Psoas muscle (tissue), 8 donors: ENCODE results near the gene RPL11. TPM values are rescaled to one million over a fixed set of nuclear protein-coding genes. Genes with fewer than 3 reads are reported as not detected.
"Not testable (repeated sequence)": the region's sequence is repeated elsewhere in the genome, so short reads cannot be mapped to it uniquely, and the experiment has no call there.

Experiments
- ATAC-seq, 4 donors: fragments of 200-7000 bp; cut with Tn5 transposase; one replicate each; pipeline ENCODE4 v1.9.1; 2020; ENCODE audit warnings: moderate library complexity in 3 of 4, mild to moderate bottlenecking in 2 of 4
- DNase-seq, 2 donors: peaks; one replicate each; pipeline ENCODE4 v3.0.0-alpha.2; 2020
- H3K27ac ChIP-seq: fragments of 200-600 bp; one replicate; pipeline ENCODE4 v1.8.0; 2022
- H3K27me3 ChIP-seq, 3 donors: fragments of 200-600 bp in 1 of 3; one replicate each; pipeline versions ENCODE4 v1.6.1 to v1.8.0; 2013 to 2022; ENCODE audit warnings: low read length in 2 of 3, mild to moderate bottlenecking in 2 of 3, moderate library complexity in 1 of 3; ENCODE audit not compliant: insufficient read depth in 3 of 3
- H3K36me3 ChIP-seq, 2 donors: fragments of 200-600 bp in 1 of 2; one replicate each; pipeline versions ENCODE4 v1.6.1 to v1.8.0; 2013 to 2022; ENCODE audit warnings: low read depth in 1 of 2, mild to moderate bottlenecking in 1 of 2, moderate library complexity in 1 of 2; ENCODE audit not compliant: insufficient read depth in 1 of 2
- H3K4me1 ChIP-seq: fragments of 200-600 bp; one replicate; pipeline ENCODE4 v1.8.0; 2022
- H3K4me3 ChIP-seq: fragments of 200-600 bp; one replicate; pipeline ENCODE4 v1.8.0; 2022; ENCODE audit warnings: mild to moderate bottlenecking
- H3K9me3 ChIP-seq: fragments of 200-600 bp; one replicate; pipeline ENCODE4 v1.8.0; 2022
- CTCF ChIP-seq: fragments of 200-600 bp; IDR thresholded peaks from one replicate; pipeline ENCODE4 v1.8.0; 2022; ENCODE audit warnings: antibody characterized with exemption
- WGBS, 3 donors: extraction: QIAGEN DNeasy Blood & Tissue Kit; methylation state at CpG; one replicate each; pipeline versions ENCODE4 v1.1.6 to v1.1.7; 2013; 5-methylcytosine and 5-hydroxymethylcytosine counted together
- intact Hi-C, 2 donors: fragments of 100-400 bp; cut with DNase I; formaldehyde crosslinking; loops; one replicate each; pipeline versions ENCODE4 v1.11.0 to v1.14.2; 2022
- polyA plus RNA-seq, 3 donors: library from polyadenylated mRNA; stranded (reverse); fragments of 200-250 nt; gene quantifications; one replicate each; pipeline ENCODE4 v1.2.3, GENCODE V29; 2013
- total RNA-seq, 4 donors: library from RNA; stranded (reverse); fragmentation: NEBNext Ultra II Directional in 2 of 4; extraction: Animal tissue kit (Norgen Biotek cat#: 25700) in 2 of 4; gene quantifications; one replicate each; pipeline versions ENCODE4 v1.2.1 to v1.2.4, GENCODE V29; 2021 to 2023
- donor health status: healthy with polysubstance abuse.
- donor health status: DM: no; HTN: no; CAD: no; lungs with moderate emphysema.
- donor health status: Bipolar disorder and iron deficiency.
- donor health status: healthy.
- donor health status: DM: yes; HTN: yes; CAD: no.
- donor health status: DM: no; HTN: no; CAD: no.
- donor health status: DM: no; HTN: no; CAD: no.
- donor health status: DM: yes; HTN: yes; CAD: no.

RPL11 gene
- total and polyA plus RNA-seq, 7 donors = 486 to 1,926 (median 688) TPM

- Histone ChIP-seq H3K9me3 (no peaks in the 10 kb centered on the region), H3K4me3 (no peak overlapping the region), H3K27ac (no peak overlapping the region), H3K36me3 (no peaks in the 10 kb centered on the region), H3K27me3 (no peaks in the 10 kb centered on the region), H3K4me1 (no peaks in the 10 kb centered on the region)
- intact Hi-C loops = no loop called here
- peak; percentile 76 to 83 for DNase-seq
- WGBS, 3 donors = 74 to 78% (median 78%) methylated on average over 9 of the region's 9 CpGs
- no peak for TF ChIP-seq CTCF
- peak in 3 of 4 donors; percentile 76 to 83 (median 76) for ATAC-seq
These were observed 35.8 kb downstream of the RPL11 start for GRCh38 chr1:23727362-23727811.

- DNase-seq (no peak), ATAC-seq (no peak)
- Histone ChIP-seq H3K27ac (no peak overlapping the region), H3K27me3 (no peaks in the 10 kb centered on the region), H3K4me1 (no peaks in the 10 kb centered on the region), H3K4me3 (no peak overlapping the region), H3K36me3 (no peaks in the 10 kb centered on the region), H3K9me3 (no peaks in the 10 kb centered on the region)
- 90 to 97% (median 92%) methylated on average over 10 of the region's 10 CpGs for WGBS, 3 donors
- intact Hi-C loops = no loop called here
- no peak for TF ChIP-seq CTCF
These were observed 41.0 kb downstream of the RPL11 start for GRCh38 chr1:23732363-23733224.

GRCh38 chr1:23733281-23733680 lies 41.7 kb downstream of the RPL11 start:
- H3K4me3 ChIP-seq, DNase-seq, H3K36me3 ChIP-seq, ATAC-seq, H3K27me3 ChIP-seq, H3K9me3 ChIP-seq, H3K4me1 ChIP-seq, H3K27ac ChIP-seq, intact Hi-C loops: not testable (repeated sequence)
- WGBS, 3 donors = 95 to 97% (median 96%) methylated on average over 5 of the region's 5 CpGs

GRCh38 chr1:23736437-23737134 lies 45.0 kb downstream of the RPL11 start:
- Histone ChIP-seq H3K4me3 (no peak overlapping the region), H3K27me3 (no peaks in the 10 kb centered on the region), H3K4me1 (no peaks in the 10 kb centered on the region), H3K9me3 (no peaks in the 10 kb centered on the region), H3K36me3 (no peaks in the 10 kb centered on the region), H3K27ac (no peak overlapping the region)
- ATAC-seq (no peak), DNase-seq (no peak)
- TF ChIP-seq CTCF = no peak
- intact Hi-C loops = no loop called here
- WGBS, 3 donors = 92 to 94% (median 94%) methylated on average over 7 of the region's 7 CpGs

- no peak for TF ChIP-seq CTCF
- intact Hi-C loops = loop anchor here (2.0 to 10.0 kb wide), 2 partner anchors 47 to 49 kb away; partner anchors contain the start of gene RPL11 (in 1 of the 2)
- ATAC-seq (no peak), DNase-seq (no peak)
- no peak overlapping the region for H3K27ac ChIP-seq
- no peaks in the 10 kb centered on the region for H3K27me3 ChIP-seq
- peaks cover 23% of the 10 kb centered on the region for H3K4me1 ChIP-seq
- 68 to 77% (median 72%) methylated on average over 5 of the region's 5 CpGs for WGBS, 3 donors
- peaks cover 0 to 2% of the 10 kb centered on the region in 2 donors for H3K36me3 ChIP-seq
- H3K9me3 ChIP-seq = no peaks in the 10 kb centered on the region
- no peak overlapping the region for H3K4me3 ChIP-seq
These were observed 50.0 kb downstream of the RPL11 start for GRCh38 chr1:23741609-23742008.
